ENCODE measurements around the gene PES1.
"Not testable (repeated sequence)": the region's sequence is repeated elsewhere in the genome, so short reads cannot be mapped to it uniquely, and the experiment has no call there.

Gene PES1

GRCh38 chr22:30552719-30553118 lies 39.0 kb downstream of the PES1 start:
- no peak for DNase-seq (ENCODE audit: low read depth)

- DNase-seq (ENCODE audit: low read depth): not testable (repeated sequence)
Observed at GRCh38 chr22:30551813-30552212, 39.9 kb downstream of the PES1 start.

- DNase-seq (ENCODE audit: low read depth): no peak
Observed at GRCh38 chr22:30547188-30547587, 44.5 kb downstream of the PES1 start.

DNA sequence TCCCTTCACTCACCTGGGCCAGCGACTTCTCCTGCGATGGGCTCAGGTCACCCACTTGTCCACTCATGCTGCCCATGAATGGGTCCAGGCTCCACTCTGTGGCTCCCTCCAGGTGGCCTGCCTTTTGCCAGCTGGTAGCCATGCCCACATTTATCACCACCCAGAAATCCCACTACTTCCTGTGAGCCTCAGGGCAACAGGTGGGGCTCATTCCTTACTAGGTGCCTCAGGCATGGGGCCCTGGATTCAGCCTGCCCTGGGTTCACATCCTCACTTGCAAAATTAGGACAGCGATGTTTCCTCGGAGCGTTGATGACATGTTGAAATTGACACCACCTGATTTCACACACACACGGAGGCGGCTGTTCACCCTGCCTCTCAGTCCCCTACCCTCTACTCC lies 45.1 kb downstream of the PES1 start, which contains the start of gene SEC14L6:
Gene SEC14L6 (minus strand): TSS at position 126 of the 400 bp plus-strand sequence. CDS start 59 bp downstream, at position 67.
- no peak for DNase-seq (ENCODE audit: low read depth)

DNA sequence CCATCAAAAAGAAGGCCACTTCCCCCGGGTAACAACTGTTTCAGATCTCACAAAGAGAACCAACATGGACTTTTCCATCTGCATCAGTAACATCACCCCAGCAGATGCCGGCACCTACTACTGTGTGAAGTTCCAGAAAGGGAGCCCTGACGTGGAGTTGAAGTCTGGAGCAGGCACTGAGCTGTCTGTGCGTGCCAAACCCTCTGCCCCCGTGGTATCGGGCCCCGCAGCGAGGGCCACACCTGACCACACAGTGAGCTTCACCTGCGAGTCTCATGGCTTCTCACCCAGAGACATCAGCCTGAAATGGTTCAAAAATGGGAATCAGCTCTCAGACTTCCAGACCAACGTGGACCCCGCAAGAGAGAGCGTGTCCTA lies 48.9 kb downstream of the PES1 start:
- DNase-seq (ENCODE audit: low read depth): no peak

DNA sequence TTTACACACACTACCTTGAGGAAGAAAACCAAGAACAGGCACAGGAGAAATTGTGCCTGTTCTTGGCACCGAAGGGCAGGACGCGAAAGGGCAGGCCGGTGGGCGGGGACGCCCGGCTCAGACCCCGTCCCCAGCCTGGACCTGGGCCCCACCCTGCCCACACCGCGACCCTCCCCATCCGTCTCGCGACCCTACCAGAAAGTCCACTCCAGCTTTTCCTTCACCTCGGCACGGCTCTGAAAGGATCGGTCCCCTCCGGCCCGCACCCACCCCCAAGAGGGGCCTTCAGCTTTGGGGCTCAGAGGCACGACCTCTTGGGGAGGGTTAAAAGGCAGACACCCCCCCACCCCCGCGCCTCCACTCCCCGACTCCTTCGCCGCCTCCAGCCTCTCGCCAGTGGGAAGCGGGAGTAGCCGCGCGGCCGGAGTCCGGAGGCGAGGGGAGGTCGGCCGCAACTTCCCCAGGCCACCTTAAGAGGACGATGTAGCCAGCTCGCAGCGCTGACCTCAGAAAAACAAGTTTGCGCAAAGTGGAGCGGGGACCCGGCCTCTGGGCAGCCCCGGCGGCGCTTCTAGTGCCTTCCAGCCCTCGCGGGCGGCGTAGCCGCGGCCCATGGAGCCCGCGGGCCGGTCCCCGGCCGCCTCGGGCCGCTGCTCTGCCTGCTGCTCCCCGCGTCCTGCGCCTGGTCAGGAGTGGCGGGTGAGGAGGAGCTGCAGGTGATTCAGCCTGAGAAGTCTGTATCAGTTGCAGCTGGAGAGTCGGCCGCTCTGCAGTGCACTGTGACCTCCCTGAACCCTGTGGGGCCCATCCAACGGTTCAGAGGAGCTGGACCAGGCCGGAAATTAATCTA lies 49.5 kb downstream of the PES1 start:
- no peak for DNase-seq (ENCODE audit: low read depth)

DNA sequence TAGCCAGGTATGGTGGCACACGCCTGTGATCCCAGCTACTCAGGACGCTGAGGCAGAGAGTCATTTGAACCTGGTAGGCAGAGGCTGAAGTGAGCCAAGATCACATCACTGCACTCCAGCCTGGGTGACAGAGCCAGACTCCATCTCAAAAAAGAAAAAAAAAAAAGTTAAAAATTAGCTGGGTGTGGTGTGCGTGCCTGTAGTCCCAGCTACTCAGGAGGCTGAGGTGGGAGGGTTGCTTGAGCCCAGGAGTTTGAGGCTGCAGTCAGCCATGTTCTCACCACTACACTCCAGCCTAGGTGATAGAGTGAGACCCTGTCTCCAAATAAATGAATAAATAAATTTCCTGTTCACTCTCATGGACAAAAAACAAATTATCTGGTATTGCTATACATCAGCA lies 50.2 kb downstream of the PES1 start:
- not testable (repeated sequence) for DNase-seq (ENCODE audit: low read depth)

- no peak for DNase-seq (ENCODE audit: low read depth)
Observed at GRCh38 chr22:30539368-30539767, 52.3 kb downstream of the PES1 start.

- DNase-seq (ENCODE audit: low read depth): no peak
Observed at GRCh38 chr22:30538280-30538679, 53.4 kb downstream of the PES1 start.

DNA sequence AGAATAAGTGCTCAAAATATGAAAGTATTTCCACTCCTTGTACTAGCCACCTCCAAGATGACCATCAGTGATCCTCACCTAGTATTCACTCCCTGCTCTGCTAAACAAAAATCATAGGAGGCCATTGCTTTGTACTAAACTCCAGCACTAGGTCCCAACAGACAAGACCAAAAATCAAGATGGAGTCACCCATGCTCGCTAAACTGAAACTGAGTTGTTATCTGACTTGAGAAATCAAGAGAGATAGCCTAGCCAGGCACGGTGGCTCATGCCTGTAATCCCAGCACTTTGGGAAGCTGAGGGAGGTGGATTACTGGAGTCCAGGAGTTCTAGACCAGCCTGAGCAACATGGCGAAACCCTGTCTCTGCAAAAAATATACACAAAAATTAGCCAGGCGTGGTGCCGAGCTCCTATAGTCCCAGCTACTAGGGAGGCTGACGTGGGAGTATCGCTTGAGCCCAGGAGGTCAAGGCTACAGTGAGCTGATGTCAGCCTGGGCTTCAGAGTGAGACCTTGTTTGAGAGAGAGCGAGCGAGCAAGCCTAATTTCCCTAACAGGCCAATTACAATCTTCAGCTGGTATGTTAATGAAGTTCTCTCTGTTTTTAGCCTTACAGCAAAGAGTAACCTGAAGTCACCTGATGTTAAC lies 54.5 kb downstream of the PES1 start:
- DNase-seq (ENCODE audit: low read depth): no peak

DNA sequence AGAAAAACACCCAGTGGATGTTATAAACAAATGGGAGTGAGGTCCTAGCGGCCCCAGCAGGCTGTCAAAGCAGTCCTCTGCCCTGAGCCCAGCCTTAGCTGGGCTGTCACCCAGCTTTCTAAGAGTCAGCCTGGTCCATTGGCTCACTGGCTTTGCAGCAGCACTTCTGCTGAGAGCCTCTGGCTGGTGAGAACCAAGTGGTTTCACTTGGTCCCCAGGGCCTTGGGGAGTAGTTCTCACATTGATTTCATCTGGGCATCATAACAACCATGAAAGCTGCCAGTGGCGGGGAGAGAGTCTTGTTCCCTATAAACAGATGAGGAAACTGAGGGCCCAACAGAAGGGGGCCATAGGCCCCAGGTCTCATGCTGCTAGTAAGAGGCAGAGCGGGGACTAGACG lies 56.5 kb downstream of the PES1 start:
- no peak for DNase-seq (ENCODE audit: low read depth)

DNA sequence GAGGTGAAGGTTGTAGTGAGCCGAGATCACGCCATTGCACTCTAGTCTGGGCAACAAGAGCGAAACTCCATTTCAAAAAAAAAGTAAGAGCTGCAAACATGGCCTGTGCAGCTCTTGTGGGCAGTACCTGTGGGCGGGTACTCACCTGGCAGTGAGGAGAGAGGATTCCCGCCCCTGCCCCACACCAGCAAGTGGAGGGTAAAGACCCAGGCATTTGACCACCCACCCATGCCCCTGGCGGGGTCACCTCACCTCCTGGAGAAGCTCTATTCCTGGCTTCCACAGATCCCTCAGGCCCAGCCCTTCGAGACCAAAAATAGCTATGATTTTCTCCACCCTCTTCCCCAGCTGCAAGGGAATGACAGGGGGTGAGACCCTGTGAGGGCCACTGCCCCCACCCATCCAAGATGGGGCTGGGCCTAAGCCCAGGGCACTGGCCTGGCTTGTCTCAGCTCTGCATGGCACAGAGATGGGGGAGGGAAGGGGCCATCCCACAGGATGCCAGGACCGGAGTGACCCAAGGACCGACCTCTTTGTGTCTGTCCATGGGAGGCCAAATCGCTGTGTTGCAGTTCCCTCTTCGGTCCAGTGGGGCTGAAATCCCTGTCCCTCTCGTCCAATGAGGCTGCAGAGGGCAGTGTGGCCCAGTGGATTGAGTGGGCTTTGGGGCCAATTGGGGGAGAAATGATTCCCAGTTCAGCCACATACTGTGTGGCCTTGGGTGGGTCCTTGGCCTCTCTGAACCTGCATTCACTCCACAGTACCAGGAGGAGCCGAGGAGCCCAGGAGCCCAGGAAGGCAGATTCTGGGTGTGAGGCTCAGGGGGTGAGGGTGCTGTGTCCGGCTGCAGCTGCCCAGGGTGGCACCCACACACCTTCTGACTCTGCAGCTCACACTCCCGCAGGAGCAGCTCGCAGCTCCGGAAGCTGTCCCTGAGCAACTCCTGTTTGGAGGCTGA lies 59.8 kb downstream of the PES1 start:
- DNase-seq (ENCODE audit: low read depth): no peak

DNA sequence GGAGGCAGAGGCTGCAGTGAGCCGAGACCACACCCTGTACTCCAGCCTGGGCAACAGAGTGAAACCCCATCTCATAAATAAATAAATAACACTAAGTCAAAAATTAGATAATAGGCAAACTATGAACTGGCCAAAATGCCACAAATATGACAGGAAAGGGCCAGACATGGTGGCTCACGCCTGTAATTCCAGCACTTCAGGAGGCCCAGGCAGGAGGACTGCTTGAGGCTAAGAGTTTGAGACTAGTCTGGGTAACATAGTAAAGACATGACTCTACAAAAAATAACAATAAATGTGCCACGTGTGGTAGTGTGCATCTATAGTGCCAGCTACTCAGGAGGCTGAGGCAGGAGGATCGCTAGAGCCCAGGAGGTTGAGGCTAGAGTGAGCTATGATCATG lies 65.1 kb downstream of the PES1 start:
- DNase-seq (ENCODE audit: low read depth): no peak
